ENCODE measurements around the gene TAC4.

The TAC4 gene

GRCh38 chr17:49848019-49848473 is at the start of gene TAC4:
Gene TAC4, minus strand, starts transcription at chr17:49848069. Its CDS starts 52 bp downstream, at chr17:49848017.
- DNase-seq = no peak

GRCh38 chr17:49896860-49897259 is 49.0 kb upstream of the TAC4 start:
- no peak for DNase-seq

GRCh38 chr17:49896222-49896621 is 48.4 kb upstream of the TAC4 start:
- DNase-seq = no peak

GRCh38 chr17:49895812-49896211 is 47.9 kb upstream of the TAC4 start:
- no peak for DNase-seq

- DNase-seq = no peak
Observed at GRCh38 chr17:49894761-49895160, 46.9 kb upstream of the TAC4 start.

- no peak for DNase-seq
Observed at GRCh38 chr17:49891694-49892389, 44.0 kb upstream of the TAC4 start.

- DNase-seq = no peak
Observed at GRCh38 chr17:49891271-49891670, 43.4 kb upstream of the TAC4 start.

- no peak for DNase-seq
Observed at GRCh38 chr17:49890852-49891251, 43.0 kb upstream of the TAC4 start.

- no peak for DNase-seq
Observed at GRCh38 chr17:49890077-49890821, 42.4 kb upstream of the TAC4 start.

- no peak for DNase-seq
Observed at GRCh38 chr17:49889500-49889899, 41.6 kb upstream of the TAC4 start.

GRCh38 chr17:49887744-49888360 is 40.0 kb upstream of the TAC4 start:
- DNase-seq = no peak

- DNase-seq = no peak
Observed at GRCh38 chr17:49887086-49887743, 39.3 kb upstream of the TAC4 start.

GRCh38 chr17:49886036-49886435 is 38.2 kb upstream of the TAC4 start:
- DNase-seq = no peak

- DNase-seq = no peak
Observed at GRCh38 chr17:49882434-49882833, 34.6 kb upstream of the TAC4 start.

GRCh38 chr17:49881054-49881402 is 33.2 kb upstream of the TAC4 start:
- DNase-seq = no peak

- peak in 33 of 56 donors; percentile 1 to 65 (median 15) for DNase-seq
Observed at GRCh38 chr17:49880291-49881053, 32.6 kb upstream of the TAC4 start.

GRCh38 chr17:49878931-49879904 is 31.3 kb upstream of the TAC4 start:
- no peak for DNase-seq

- DNase-seq = no peak
Observed at GRCh38 chr17:49875685-49876084, 27.8 kb upstream of the TAC4 start.

- no peak for DNase-seq
Observed at GRCh38 chr17:49874911-49875310, 27.0 kb upstream of the TAC4 start.

GRCh38 chr17:49873926-49874325 is 26.1 kb upstream of the TAC4 start:
- DNase-seq = no peak

All from nucleus accumbens (tissue), 56 donors.